Neural crest cell (in vitro differentiated cells): ENCODE measurements around the gene MPST. TPM values are rescaled to one million over a fixed set of nuclear protein-coding genes. Genes with fewer than 3 reads are reported as not detected.

Source experiments
- DNase-seq: peaks from one replicate; pipeline ENCODE4 v3.0.0; 2021; ENCODE audit warnings: low read depth, mixed read lengths, low spot score
- H3K27ac Mint-ChIP-seq: one replicate; pipeline ENCODE4 v1.8.0; 2021; ENCODE audit warnings: mild to moderate bottlenecking, mixed read lengths; ENCODE audit not compliant: unreplicated experiment
- H3K27me3 Mint-ChIP-seq: 2 replicates; pipeline ENCODE4 v1.8.0; 2021; ENCODE audit warnings: low read depth, mild to moderate bottlenecking, mixed read lengths
- H3K36me3 Mint-ChIP-seq: 2 replicates; pipeline ENCODE4 v1.8.0; 2021; ENCODE audit warnings: low read depth, mild to moderate bottlenecking, mixed read lengths
- H3K4me1 Mint-ChIP-seq: 2 replicates; pipeline ENCODE4 v1.8.0; 2021; ENCODE audit warnings: mixed read lengths
- H3K4me3 Mint-ChIP-seq: one replicate; pipeline ENCODE4 v1.8.0; 2021; ENCODE audit warnings: mild to moderate bottlenecking, mixed read lengths
- H3K9me3 Mint-ChIP-seq: 2 replicates; pipeline ENCODE4 v1.8.0; 2021; ENCODE audit warnings: mixed read lengths
- CTCF ChIP-seq: fragments of 200-600 bp; sonication (generic); conservative IDR thresholded peaks from 2 replicates; pipeline ENCODE4 v1.5.0; 2021; ENCODE audit warnings: antibody characterized with exemption, mild to moderate bottlenecking
- total RNA-seq: library from RNA; stranded (reverse); gene quantifications from 2 replicates; pipeline ENCODE4 v1.2.1, GENCODE V29; 2021

Gene MPST
- total RNA-seq, 1 donor from 2014 or later = 103 TPM

GRCh38 chr22:36979016-36979910 lies 40.3 kb upstream of the MPST start:
- Mint-ChIP-seq H3K27ac (no peak overlapping the region), H3K4me1 (peaks cover 15% of the 10 kb centered on the region), H3K27me3 (peaks cover 28% of the 10 kb centered on the region), H3K4me3 (no peak overlapping the region), H3K36me3 (no peaks in the 10 kb centered on the region), H3K9me3 (no peaks in the 10 kb centered on the region)
- no peak for TF ChIP-seq CTCF
- DNase-seq = no peak

- Mint-ChIP-seq H3K4me1 (peaks cover 15% of the 10 kb centered on the region), H3K27ac (no peak overlapping the region), H3K9me3 (peaks cover 11% of the 10 kb centered on the region), H3K27me3 (peaks cover 20% of the 10 kb centered on the region), H3K36me3 (no peaks in the 10 kb centered on the region), H3K4me3 (no peak overlapping the region)
- no peak for DNase-seq
- no peak for TF ChIP-seq CTCF
These were observed 38.2 kb upstream of the MPST start for GRCh38 chr22:36981247-36981775.

GRCh38 chr22:36982136-36982535 lies 37.4 kb upstream of the MPST start:
- DNase-seq = no peak
- Mint-ChIP-seq H3K36me3 (no peaks in the 10 kb centered on the region), H3K27me3 (peaks cover 18% of the 10 kb centered on the region), H3K9me3 (peaks cover 12% of the 10 kb centered on the region), H3K4me3 (peak overlapping the region; percentile 38), H3K4me1 (peaks cover 15% of the 10 kb centered on the region), H3K27ac (no peak overlapping the region)
- TF ChIP-seq CTCF = peak; percentile 25

- Mint-ChIP-seq H3K4me3 (no peak overlapping the region), H3K36me3 (no peaks in the 10 kb centered on the region), H3K9me3 (peaks cover 12% of the 10 kb centered on the region), H3K27ac (no peak overlapping the region), H3K4me1 (peaks cover 6% of the 10 kb centered on the region), H3K27me3 (peaks cover 37% of the 10 kb centered on the region)
- no peak for TF ChIP-seq CTCF
- no peak for DNase-seq
These were observed 34.2 kb upstream of the MPST start for GRCh38 chr22:36985211-36985889.

- peak; percentile 74 for TF ChIP-seq CTCF
- Mint-ChIP-seq H3K36me3 (no peaks in the 10 kb centered on the region), H3K4me1 (peaks cover under 1% of the 10 kb centered on the region), H3K4me3 (no peak overlapping the region), H3K27me3 (peaks cover 43% of the 10 kb centered on the region), H3K9me3 (peaks cover 12% of the 10 kb centered on the region), H3K27ac (no peak overlapping the region)
- peak; percentile 31 for DNase-seq
These were observed 33.2 kb upstream of the MPST start for GRCh38 chr22:36986242-36986821.
